Measurements from ENCODE around the gene MEG3. TPM values are rescaled to one million over a fixed set of nuclear protein-coding genes. Genes with fewer than 3 reads are reported as not detected.

The MEG3 gene
- polyA plus RNA-seq, 12 donors: 2,267 to 8,000 (median 4,463) TPM

DNA sequence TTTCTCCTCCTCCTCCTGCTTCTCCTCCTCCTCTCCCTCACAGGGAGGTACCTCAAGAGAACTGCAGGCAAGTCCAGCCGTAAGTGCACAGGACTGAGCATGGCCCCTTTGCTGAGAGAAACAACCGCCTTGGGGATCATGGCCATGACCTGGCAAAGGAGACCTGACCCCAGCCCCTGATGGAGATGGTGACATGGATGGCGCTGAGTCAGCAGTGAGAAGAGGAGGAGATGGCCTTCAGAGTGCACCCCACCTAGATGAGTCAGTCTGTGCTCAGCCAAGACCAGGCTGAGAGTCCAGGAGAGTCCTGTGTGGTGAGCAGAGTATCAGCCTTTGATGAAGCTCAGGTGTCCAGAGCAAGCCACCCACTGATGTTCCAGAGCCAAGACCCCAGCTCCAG, 36.4 kb downstream of the MEG3 start:
- DNase-seq: no peak

- DNase-seq: no peak
Observed at GRCh38 chr14:100862793-100863192, 36.9 kb downstream of the MEG3 start.

DNA sequence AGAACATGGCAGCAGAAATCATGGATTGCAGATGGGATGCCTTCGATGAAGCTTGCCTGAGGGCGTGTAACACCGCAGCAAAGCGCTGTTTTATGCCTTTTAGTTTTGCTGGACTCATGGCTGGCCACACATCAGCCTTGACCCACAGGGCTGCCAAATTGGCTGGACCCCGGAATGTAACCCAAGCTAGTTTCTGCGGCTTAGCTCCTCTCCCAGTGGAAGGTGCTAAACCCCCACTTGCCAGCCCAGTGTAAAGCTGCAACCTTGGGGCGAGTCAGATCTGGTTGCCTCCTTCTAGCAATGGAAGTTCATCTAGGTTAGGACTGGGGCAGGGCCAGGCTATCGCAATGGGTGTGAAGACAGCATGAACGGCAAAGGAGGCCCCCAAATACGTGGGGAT, 38.3 kb downstream of the MEG3 start:
- no peak for DNase-seq

DNA sequence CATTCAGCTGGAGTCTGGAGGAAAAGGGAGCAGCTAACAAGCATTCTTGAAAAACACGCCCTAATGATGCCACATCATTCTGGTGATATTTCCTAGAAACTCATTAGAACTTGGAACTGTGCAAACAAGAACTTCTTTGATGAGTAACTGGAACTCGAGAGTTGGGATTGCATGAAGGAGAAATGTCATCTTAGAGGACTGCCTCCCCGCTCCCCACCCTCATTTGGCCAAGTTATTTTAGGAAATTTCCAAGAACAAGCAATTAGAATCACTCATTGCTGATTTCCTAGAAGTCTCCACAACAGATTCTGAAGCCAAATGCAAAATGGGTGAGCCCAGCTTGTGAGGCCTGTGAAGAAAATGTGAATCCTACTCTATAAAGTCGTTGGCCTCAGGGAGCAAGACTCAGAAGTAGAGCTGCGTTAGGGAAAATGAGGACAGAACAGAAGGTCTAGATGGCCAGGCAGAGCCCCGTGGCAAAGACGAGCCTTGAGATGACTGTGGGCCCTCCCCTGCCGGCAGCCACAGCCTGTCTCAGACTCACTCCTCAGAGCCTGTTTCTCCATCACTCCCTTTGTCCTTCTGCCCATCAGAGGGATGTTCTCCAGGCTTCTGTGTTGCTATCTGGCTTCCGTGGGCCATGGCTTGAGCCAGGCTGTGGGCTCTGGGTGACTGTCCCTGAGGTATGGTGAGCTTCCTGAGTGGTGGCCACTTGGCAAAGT, 39.2 kb downstream of the MEG3 start:
- no peak for DNase-seq

DNA sequence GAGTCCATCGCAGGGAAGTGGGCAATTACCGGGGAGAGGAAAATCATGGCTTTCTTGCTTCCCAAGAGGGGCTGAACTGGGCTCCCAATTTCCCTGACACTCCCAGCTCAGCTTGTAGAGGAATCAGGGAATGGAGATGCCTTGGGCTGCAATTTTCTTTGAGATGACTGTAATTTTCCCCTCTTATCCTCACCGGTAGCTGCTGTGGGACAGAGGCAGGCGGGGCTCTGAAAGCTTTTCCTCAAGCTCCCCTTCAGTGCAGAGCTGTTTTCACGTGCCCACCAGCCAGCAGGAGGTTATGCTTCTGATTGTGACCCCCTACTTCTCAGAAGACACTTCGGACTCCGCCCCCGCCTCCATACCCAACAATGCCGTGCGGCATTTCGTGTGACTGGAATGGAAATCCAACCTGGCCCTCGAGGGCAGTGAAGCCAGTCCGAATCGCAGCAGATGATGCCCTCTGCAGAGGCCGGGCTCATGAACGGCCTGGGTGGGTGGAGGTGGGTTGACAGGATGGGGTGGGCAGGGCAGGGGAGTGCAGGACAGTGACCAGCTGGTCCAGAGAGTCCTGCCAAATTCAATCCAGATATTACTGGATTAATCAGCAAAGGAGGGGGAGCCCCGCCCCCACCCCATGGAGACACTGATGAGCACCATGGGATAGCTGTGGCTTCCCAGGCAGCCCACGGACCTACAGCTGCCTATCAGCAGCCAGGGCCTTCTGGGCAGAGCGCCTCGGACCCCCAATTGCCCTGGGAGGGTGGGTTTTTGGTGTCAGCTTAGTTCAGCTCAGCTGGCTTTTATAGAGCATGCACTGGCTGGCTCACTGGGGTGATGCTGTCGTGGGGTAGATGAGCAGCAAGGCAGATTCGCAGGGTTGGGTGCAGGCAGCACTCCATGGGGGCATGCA, 40.0 kb downstream of the MEG3 start:
- DNase-seq: no peak

DNA sequence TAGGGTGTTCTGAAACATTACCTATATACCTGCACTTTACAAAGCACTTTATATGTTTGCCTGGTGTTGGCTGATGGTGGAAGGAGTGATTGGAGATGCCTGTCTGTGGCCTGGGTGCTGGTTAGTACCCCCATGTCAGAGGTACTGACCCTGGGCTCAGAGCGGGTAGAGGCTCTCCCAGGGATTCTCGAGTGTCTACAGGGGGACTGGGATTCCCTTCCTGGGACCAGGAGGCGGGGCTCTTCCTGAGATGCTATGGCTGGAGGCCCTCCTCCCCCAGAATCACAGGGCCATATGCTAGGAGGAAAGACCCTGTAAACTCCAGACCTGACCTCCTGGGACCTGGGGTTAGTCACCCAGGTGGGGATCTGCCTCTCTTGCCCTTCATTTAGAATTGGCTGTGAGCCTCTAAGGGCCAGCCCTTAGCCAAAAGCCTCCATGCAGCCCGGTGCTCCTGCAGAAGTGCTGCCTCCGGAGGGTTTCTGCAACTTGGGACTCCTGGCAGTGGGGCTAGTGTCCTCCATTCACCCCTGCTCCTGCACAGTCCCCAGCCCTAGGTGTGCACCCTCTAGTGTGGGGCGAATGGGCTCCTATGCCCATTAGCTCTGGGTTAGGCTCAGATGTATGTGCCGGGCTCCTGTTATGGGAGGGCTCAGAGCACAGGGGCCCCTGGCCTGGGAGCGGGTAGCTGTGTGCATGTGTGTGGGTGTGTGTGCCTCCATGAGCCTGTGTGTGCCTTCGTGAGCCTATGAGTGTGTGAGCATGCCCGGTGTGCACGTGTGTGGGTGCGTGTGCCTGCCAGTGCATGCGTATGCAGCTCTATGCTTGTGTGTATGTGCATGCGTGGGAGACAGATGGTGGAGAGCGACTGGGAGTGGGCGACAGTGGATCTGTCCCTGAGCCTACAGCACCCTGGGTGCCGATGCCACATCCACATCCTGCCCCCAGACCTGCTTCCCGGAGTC, 41.0 kb downstream of the MEG3 start:
- no peak for DNase-seq

DNA sequence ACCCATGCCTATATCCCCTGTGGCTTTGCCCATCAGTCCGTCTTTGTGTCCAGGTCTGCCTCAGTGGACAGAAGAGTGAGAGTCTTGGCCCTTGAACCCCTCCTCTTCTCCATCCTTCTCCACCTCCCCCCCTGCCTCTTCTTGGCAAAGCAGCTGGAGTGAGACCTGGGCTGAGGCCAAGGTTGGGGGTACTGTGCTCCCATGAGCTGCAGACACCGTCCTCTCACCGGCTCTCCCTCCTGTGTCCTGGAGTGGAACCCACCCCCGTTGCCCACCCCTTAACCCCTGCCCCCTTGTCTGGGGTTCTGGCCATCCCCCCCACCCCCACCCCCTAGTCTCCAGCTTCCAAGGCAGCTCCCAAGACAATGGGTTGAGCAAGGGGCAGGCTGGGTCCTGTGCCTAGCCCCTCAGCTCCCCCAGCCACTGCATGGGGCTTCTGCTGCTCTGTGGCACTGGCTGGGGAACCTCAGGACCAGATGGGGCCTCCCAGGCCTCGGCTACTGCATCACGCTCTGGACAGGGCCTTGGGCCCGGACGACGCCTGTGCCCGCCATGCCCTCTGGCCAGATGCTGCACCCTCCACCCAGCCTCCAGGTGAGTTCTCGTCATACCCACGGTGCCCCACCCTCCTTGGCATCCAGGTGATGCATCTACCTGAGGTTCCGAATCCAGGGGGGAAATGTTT, 41.9 kb downstream of the MEG3 start:
- no peak for DNase-seq

- no peak for DNase-seq
Observed at GRCh38 chr14:100868621-100869370, 42.9 kb downstream of the MEG3 start.

GRCh38 chr14:100871234-100872186, 45.6 kb downstream of the MEG3 start:
- DNase-seq: no peak

- no peak for DNase-seq
Observed at GRCh38 chr14:100872259-100873095, 46.6 kb downstream of the MEG3 start.

DNA sequence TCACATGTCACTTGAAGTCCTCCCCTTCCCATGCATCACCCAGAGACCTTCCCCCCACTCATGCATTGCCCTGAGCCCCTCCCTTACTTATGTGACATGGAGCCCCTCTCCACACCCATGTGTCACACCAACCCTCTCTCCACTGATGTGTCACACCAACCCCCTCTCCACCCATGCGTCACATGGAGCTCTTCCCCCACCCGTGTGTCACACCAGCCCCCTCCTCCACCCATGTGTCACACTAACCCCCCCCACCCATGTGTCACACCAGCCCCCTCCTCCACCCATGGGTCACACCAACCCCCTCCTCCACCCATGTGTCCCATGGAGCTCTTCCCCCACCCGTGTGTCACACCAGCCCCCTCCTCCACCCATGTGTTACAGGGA, 47.2 kb downstream of the MEG3 start:
- no peak for DNase-seq

- DNase-seq: no peak
Observed at GRCh38 chr14:100874051-100874410, 48.1 kb downstream of the MEG3 start.

DNA sequence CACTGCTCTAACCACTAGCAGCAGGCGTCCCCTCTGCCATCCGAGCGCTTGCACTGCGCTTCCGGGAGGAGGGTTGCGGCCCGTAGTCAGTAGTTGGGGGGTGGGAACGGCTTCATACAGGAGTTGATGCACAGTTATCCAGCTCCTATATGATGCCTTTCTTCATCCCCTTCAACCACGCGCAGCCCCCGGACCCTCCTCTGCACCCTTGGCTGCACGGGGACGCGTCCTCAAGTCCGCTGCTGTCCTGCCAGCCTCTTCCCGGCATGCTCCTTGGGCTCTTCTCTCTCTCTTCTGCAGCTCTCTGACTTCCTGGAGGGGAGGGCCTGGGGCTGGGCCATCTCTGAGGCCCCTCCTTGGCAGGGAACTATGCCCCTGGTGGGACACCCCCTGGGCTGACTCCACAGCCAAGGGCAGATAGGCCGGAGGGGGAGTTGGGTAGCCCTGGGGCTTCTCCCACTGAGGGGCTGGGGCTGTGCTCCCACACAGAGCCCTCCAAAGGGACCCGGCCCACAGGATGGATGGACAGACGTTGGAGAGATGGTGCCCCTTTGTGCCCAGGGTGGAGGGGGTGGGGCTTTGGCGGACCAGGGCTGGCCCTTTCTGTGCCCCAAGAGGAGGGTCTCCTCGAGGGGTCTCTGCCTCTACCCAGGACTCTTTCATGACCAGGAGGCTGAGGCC, 48.6 kb downstream of the MEG3 start:
- no peak for DNase-seq

GRCh38 chr14:100875126-100875525, 49.2 kb downstream of the MEG3 start:
- no peak for DNase-seq

DNA sequence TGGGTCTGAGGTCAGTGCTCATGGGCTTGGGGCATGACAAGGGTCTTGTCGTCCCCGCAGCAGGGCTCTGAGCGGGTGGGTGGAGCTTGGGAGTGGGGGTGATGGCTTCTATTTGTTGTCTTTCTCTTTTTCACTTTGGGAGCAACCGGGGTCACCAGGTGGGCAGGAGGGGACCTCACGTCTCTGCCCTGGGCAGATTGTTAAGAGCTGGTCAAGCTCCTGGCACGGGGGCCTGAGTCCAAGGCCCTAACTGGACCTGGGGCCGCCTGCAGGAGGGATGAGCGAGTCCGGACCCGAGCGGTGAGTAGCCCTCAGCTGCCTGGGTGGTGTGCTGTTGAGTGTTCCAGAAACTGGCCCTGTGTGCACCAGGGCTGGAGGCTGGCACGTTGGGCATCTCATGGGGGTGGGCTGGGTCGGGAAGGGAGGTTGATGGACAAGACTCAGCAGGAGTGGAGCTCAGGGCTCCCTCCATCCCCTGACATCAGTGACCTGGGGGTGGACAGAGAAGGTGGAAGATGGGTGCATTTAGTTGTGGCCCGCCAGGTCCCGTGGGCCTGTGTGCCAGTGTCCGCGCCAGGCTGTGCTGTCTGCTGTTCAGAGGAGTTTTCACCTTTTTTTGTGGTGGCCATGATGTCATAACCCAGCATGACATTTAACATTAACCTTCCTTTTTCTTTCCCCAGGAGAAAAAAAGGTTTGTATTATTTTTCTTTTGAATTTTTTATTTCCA, 50.1 kb downstream of the MEG3 start:
- DNase-seq: no peak

DNA sequence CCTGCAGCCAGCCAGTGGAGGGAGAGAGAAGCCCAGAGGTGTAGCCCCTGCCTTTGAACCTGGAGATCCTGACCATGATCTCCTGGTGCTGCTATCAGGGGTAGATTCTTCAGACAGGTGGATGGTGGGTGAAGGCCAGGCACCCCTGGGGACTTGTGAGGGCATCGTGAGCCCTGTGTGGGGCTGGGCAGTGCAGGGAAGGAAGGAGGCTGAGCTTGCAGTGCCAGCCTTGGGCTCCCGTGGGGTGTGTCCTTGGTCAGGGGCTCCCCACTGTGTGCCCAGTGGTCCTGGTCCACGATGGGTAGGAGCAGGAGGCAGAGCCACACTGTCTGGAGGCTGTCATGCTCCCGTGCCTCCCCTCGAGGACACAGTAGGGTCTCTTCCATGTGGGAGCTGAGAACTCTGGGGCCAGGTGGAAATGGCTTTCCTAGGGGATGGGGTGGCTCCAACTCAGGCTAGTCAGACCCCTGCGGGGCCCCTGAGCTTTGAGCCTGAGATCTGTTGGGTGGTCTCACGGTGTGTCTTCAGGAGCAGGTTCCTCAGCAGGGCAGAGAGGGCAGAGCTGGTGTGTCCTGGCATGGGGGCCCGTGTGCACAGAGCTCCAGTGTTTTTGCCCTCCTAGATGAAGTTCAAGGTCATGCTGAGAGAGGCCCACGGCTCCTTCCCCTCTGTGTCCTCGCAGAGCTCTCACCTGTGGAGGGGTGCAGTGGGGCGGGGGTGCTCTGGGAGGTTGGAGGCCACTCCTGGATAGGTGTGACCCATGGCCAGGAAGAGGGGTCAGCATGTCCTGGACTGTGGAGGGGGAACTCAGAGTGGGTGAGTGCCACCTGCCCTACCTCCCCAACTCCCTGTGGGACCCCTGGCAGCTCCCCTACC, 52.6 kb downstream of the MEG3 start:
- DNase-seq: no peak
